GM23248 (cell line): ENCODE data around the gene PLAAT2. TPM values are rescaled to one million over a fixed set of nuclear protein-coding genes. Genes with fewer than 3 reads are reported as not detected.

Experiments used
- DNase-seq: peaks from one replicate; pipeline ENCODE4 v3.0.0-alpha.2; 2015
- H2AFZ ChIP-seq: fragments of 200-600 bp; sonication (generic); 2 replicates; pipeline ENCODE4 v1.6.1; 2016; ENCODE audit warnings: antibody characterized with exemption
- H3F3A ChIP-seq: fragments of 200-600 bp; sonication (generic); 2 replicates; pipeline ENCODE4 v1.6.1; 2016; ENCODE audit warnings: mild to moderate bottlenecking, antibody characterized with exemption, mixed run types; ENCODE audit not compliant: insufficient read depth
- H3K27ac ChIP-seq: fragments of 200-600 bp; sonication (generic); 2 replicates; pipeline ENCODE4 v1.5.1; 2016; ENCODE audit warnings: mild to moderate bottlenecking
- H3K27me3 ChIP-seq: fragments of 200-600 bp; sonication (generic); replicated peaks from 2 replicates; pipeline ENCODE4 v1.6.1; 2016; ENCODE audit warnings: mild to moderate bottlenecking; ENCODE audit not compliant: insufficient read depth
- H3K36me3 ChIP-seq: fragments of 200-600 bp; sonication (generic); 2 replicates; pipeline ENCODE4 v1.6.1; 2016; ENCODE audit warnings: low read depth, mild to moderate bottlenecking
- H3K4me1 ChIP-seq: fragments of 200-600 bp; sonication (generic); 2 replicates; pipeline ENCODE4 v1.6.1; 2016; ENCODE audit warnings: mild to moderate bottlenecking; ENCODE audit not compliant: insufficient read depth
- H3K4me2 ChIP-seq: fragments of 200-600 bp; sonication (generic); one replicate; pipeline ENCODE4 v1.6.1; 2016; ENCODE audit warnings: mild to moderate bottlenecking; ENCODE audit not compliant: unreplicated experiment
- H3K4me3 ChIP-seq: fragments of 200-600 bp; sonication (generic); 2 replicates; pipeline ENCODE4 v1.5.1; 2016; ENCODE audit warnings: mild to moderate bottlenecking
- H3K79me2 ChIP-seq: fragments of 200-600 bp; sonication (generic); 2 replicates; pipeline ENCODE4 v1.6.1; 2016; ENCODE audit warnings: mild to moderate bottlenecking; ENCODE audit not compliant: insufficient read depth
- H3K9ac ChIP-seq: fragments of 200-600 bp; sonication (generic); 2 replicates; pipeline ENCODE4 v1.6.1; 2016; ENCODE audit warnings: mild to moderate bottlenecking
- H3K9me2 ChIP-seq: fragments of 200-600 bp; sonication (generic); 2 replicates; pipeline ENCODE4 v1.6.1; 2016; ENCODE audit warnings: mixed run types, mild to moderate bottlenecking, moderate library complexity; ENCODE audit not compliant: insufficient read depth
- H3K9me3 ChIP-seq: fragments of 200-600 bp; sonication (generic); one replicate; pipeline ENCODE4 v1.6.1; 2017; ENCODE audit warnings: low read depth
- H4K20me1 ChIP-seq: fragments of 200-600 bp; sonication (generic); 2 replicates; pipeline ENCODE4 v1.6.0; 2016; ENCODE audit not compliant: insufficient read depth
- EZH2 ChIP-seq: fragments of 200-600 bp; sonication (generic); IDR thresholded peaks from 2 replicates; pipeline ENCODE4 v1.6.1; 2018; ENCODE audit warnings: antibody characterized with exemption, mild to moderate bottlenecking; ENCODE audit not compliant: insufficient read depth, poor library complexity, severe bottlenecking
- EZH2phosphoT487 ChIP-seq: fragments of 200-600 bp; sonication (generic); IDR thresholded peaks from 2 replicates; pipeline ENCODE4 v1.6.1; 2018; ENCODE audit warnings: antibody characterized with exemption, moderate library complexity, mild to moderate bottlenecking, low read depth; ENCODE audit not compliant: insufficient read depth
- WGBS, 2 experiments: methylation state at CpG; one replicate each; pipeline ENCODE4 v1.1.6; 2015 to 2017; ENCODE audit warnings: low lambda C conversion rate in 2 of 2, low coverage in 1 of 2; ENCODE audit errors: missing lambda C conversion rate in 2 of 2; 5-methylcytosine and 5-hydroxymethylcytosine counted together
- in situ Hi-C: fragments of 300-500 bp; cut with MboI; formaldehyde crosslinking; loops from 2 replicates; pipeline ENCODE4 v1.15.0; 2020
- polyA plus RNA-seq: library from polyadenylated mRNA; unstranded; fragments of >200 nt; fragmentation: Nextera tagmentation; extraction: Ambion mirVana; gene quantifications from 2 replicates; pipeline ENCODE4 v1.2.1, GENCODE V29; 2016
- total RNA-seq: library from RNA; depleted of rRNA; stranded (reverse); fragments of >200 nt; shearing (Covaris generic); gene quantifications from 2 replicates; pipeline ENCODE4 v1.2.3, GENCODE V29; 2014

PLAAT2 gene
- total and polyA plus RNA-seq, 2 experiments from 2014 or later = not detected

DNA sequence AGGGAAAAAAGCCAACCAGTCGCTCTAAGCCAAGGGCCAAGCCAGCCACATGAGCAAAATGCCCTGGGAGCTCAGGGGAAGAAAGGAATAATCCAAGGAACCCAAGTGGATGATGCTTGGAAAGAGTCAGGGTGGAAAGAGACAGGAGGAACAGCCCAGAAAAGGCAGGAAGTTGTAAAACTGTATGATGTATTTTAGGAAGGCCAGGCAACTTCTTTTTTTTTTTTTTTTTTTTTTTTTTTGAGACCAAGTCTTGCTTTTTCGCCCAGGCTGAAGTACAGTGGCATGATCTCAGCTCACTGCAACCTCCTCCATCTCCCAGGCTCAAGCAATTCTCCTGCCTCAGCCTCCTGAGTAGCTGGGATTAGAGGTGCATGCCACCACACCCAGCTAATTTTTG is 55.7 kb downstream of the PLAAT2 start:
- H3K4me2 ChIP-seq = no peak overlapping the region
- in situ Hi-C loops = no loop called here
- H3K9ac ChIP-seq = no peak overlapping the region
- WGBS, 2 experiments = 50 to 70% methylated on average over 2 of the region's 2 CpGs
- no peaks in the 10 kb centered on the region for H4K20me1 ChIP-seq
- no peaks in the 10 kb centered on the region for H3K9me2 ChIP-seq
- H3K36me3 ChIP-seq = no peaks in the 10 kb centered on the region
- no peaks in the 10 kb centered on the region for H3K27me3 ChIP-seq
- no peaks in the 10 kb centered on the region for H3F3A ChIP-seq
- H2AFZ ChIP-seq = no peak overlapping the region
- H3K9me3 ChIP-seq = no peaks in the 10 kb centered on the region
- no peaks in the 10 kb centered on the region for H3K4me1 ChIP-seq
- no peak for TF ChIP-seq EZH2phosphoT487
- no peak for TF ChIP-seq EZH2
- H3K79me2 ChIP-seq = no peaks in the 10 kb centered on the region
- no peak overlapping the region for H3K27ac ChIP-seq
- no peak for DNase-seq
- no peak overlapping the region for H3K4me3 ChIP-seq

DNA sequence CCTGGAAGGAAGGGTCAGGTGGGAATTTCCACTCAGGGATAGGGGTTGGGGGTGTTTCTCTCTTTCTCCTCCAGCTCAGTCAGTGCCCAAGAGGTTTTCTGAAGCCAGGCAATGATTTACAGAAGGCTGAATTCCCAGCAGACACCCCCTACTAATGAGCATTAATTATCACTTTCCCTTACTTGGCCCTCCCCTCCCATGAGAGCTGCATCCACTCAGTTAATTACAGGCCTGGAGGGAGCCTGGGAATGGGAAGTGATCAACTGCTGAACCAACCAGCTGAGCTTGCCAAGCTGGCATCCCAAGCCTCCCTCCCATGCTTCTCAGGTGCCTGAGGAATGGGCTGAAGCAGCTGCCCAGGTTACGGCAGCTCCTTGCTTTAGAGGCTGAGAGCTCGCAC is 56.3 kb downstream of the PLAAT2 start:
- H3K4me1 ChIP-seq = no peaks in the 10 kb centered on the region
- no peak overlapping the region for H3K4me3 ChIP-seq
- no peak overlapping the region for H3K9ac ChIP-seq
- H3K4me2 ChIP-seq = no peak overlapping the region
- no peak for TF ChIP-seq EZH2phosphoT487
- TF ChIP-seq EZH2 = no peak
- no peaks in the 10 kb centered on the region for H3F3A ChIP-seq
- H3K27ac ChIP-seq = no peak overlapping the region
- no peak for DNase-seq
- no peak overlapping the region for H2AFZ ChIP-seq
- H4K20me1 ChIP-seq = no peaks in the 10 kb centered on the region
- H3K79me2 ChIP-seq = no peaks in the 10 kb centered on the region
- no peaks in the 10 kb centered on the region for H3K9me2 ChIP-seq
- H3K36me3 ChIP-seq = no peaks in the 10 kb centered on the region
- H3K9me3 ChIP-seq = no peaks in the 10 kb centered on the region
- 69 to 70% methylated on average over 2 of the region's 2 CpGs for WGBS, 2 experiments
- H3K27me3 ChIP-seq = no peaks in the 10 kb centered on the region
- in situ Hi-C loops = no loop called here

DNA sequence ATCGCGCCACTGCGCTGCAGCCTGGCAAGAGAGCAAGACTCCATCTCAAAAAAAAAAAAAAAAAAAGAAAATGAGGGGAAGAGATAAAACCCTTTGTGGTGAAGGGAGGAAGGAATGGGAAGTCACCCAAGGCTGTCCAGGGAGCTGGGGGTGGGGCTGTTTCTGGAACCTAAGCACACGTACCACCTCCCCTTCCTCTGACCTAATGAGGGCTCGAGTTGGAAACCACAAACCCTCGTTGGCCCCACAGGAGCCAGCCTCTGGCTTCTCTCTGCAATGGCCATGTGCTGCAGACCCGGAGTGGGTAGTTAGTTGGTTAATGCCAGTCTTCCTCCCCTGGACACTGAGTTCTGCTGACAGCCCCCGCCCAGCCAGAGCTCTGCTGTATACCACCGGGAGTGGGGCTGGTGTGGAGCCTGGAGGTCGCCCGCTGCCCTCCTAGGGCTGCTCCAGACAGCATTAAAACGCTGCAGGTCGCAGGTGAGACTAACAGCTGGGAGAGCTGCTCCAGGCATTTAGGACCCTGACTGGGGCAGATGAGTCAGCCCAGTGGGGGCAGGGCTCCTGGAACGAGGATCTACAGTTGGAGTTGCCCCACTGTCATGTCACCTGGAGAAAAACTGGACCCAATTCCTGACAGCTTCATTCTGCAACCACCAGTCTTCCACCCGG is 57.2 kb downstream of the PLAAT2 start, which contains the start of gene LGALS12:
Gene LGALS12 (plus strand): TSS at position 228 of the 672 bp plus-strand sequence. CDS start 375 bp downstream, at position 603.
- TF ChIP-seq EZH2 = no peak
- TF ChIP-seq EZH2phosphoT487 = no peak
- no peak within 1 kb of the TSS for H3K4me2 ChIP-seq
- no peak within 1 kb of the TSS for H3K9ac ChIP-seq
- H3F3A ChIP-seq = no peaks in the 10 kb centered on the region
- H3K4me1 ChIP-seq = no peaks in the 10 kb centered on the region
- H3K36me3 ChIP-seq = no peaks in the 10 kb centered on the region
- no peaks in the 10 kb centered on the region for H3K27me3 ChIP-seq
- in situ Hi-C loops = no loop called here
- no peaks in the 10 kb centered on the region for H3K9me3 ChIP-seq
- no peak for DNase-seq
- 65% methylated on average over 12 to 15 of the region's 15 CpGs for WGBS, 2 experiments
- no peaks in the 10 kb centered on the region for H3K9me2 ChIP-seq
- H2AFZ ChIP-seq = no peak within 1 kb of the TSS
- H3K4me3 ChIP-seq = no peak within 1 kb of the TSS
- H4K20me1 ChIP-seq = no peaks in the 10 kb centered on the region
- no peaks in the 10 kb centered on the region for H3K79me2 ChIP-seq
- H3K27ac ChIP-seq = no peak within 1 kb of the TSS

DNA sequence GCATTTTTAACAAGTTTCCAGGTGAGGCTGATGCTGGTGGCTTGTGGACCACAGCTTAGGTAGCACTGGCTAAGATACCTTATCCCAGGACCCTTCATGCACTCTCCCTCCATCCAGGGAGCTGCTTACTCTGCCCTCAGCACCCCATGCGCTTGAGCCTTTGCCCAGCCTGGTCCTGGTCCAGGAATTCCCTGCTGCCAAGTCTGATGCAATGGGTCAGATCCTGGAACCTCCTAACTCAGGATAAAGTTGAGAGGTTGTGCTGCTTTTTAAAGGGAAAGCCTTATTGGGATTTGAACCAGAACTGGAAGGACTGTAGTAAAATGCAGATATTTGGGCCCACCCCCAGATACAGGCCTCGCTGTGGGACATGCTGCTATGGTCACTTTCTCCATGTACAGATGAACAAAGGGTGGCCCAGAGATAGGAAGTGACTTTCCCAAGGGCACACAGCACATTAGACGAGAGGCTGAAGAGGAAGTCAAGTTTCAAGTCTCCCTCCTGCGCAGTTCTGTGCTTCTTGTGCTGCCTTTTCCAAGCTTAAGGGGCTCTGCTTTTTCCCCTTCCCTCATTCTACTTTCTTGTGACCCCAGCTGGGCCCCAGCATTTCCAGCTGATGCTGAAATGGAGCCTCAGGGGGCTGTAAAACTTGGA is 58.1 kb downstream of the PLAAT2 start:
- Histone ChIP-seq H3K4me1 (no peaks in the 10 kb centered on the region), H3K36me3 (no peaks in the 10 kb centered on the region), H3K9ac (no peak overlapping the region), H3K27me3 (no peaks in the 10 kb centered on the region), H3K9me3 (no peaks in the 10 kb centered on the region), H3K9me2 (no peaks in the 10 kb centered on the region), H3K4me2 (no peak overlapping the region), H3K4me3 (no peak overlapping the region), H4K20me1 (no peaks in the 10 kb centered on the region), H3K79me2 (no peaks in the 10 kb centered on the region), H3K27ac (no peak overlapping the region), H2AFZ (no peak overlapping the region), H3F3A (no peaks in the 10 kb centered on the region)
- TF ChIP-seq EZH2phosphoT487 (no peak), EZH2 (no peak)
- in situ Hi-C loops = no loop called here
- WGBS, 2 experiments = 32 to 33% methylated on average over 4 of the region's 4 CpGs
- DNase-seq = no peak
